Testis (tissue), 3 donors: ENCODE data around the gene SUPT20H. TPM values are rescaled to one million over a fixed set of nuclear protein-coding genes. Genes with fewer than 3 reads are reported as not detected.

ENCODE experiments used
- DNase-seq: peaks from one replicate; pipeline ENCODE4 v3.0.0-alpha.2; 2019
- H3K27ac ChIP-seq, 2 donors: fragments of 200-600 bp; sonication (generic); one replicate each; pipeline ENCODE4 v1.5.1; 2019
- H3K27me3 ChIP-seq: fragments of 200-600 bp; sonication (generic); one replicate; pipeline ENCODE4 v1.5.1; 2019
- H3K36me3 ChIP-seq: fragments of 200-600 bp; sonication (generic); one replicate; pipeline ENCODE4 v1.5.1; 2017; ENCODE audit warnings: low read depth; ENCODE audit errors: missing control alignments
- H3K4me1 ChIP-seq: fragments of 200-600 bp; sonication (generic); one replicate; pipeline ENCODE4 v1.5.1; 2019
- H3K4me3 ChIP-seq, 2 donors: fragments of 200-600 bp; sonication (generic); one replicate each; pipeline ENCODE4 v1.5.1; 2017 to 2019
- H3K9me3 ChIP-seq: fragments of 200-600 bp; sonication (generic); one replicate; pipeline ENCODE4 v1.5.1; 2017
- POLR2A ChIP-seq: fragments of 450-650 bp; IDR thresholded peaks from one replicate; pipeline ENCODE4 v1.6.1; 2017; ENCODE audit warnings: antibody characterized with exemption, mild to moderate bottlenecking, moderate library complexity
- WGBS, 2 donors: methylation state at CpG; one replicate each; pipeline ENCODE4 v1.1.5; 2018; 5-methylcytosine and 5-hydroxymethylcytosine counted together
- intact Hi-C: fragments of 100-400 bp; cut with DNase I; formaldehyde crosslinking; loops from one replicate; pipeline ENCODE4 v1.15.1; 2023; ENCODE audit warnings: low total_unique reads
- polyA plus RNA-seq: library from polyadenylated mRNA; stranded (reverse); fragments of 350-450 nt; fragmentation: Illumina TruSeq; extraction: RNeasy Lipid Tissue Mini Kit (QIAGEN cat#74804); gene quantifications from one replicate; pipeline ENCODE4 v1.2.3, GENCODE V29; 2014; ENCODE audit warnings: low read depth, low replicate concordance; ENCODE audit not compliant: insufficient read depth
- total RNA-seq, 2 donors: library from RNA; depleted of rRNA; stranded (reverse); fragments of >200 nt; gene quantifications; one replicate each; pipeline ENCODE4 v1.2.3, GENCODE V29; 2016
- TF ChIP-seq, protein P1 (sequence below), 3 experiments: fragments of 450-650 bp in 2 of 3; fragments of 200-600 bp in 1 of 3; sonication (generic) in 1 of 3; IDR thresholded peaks; one replicate each; pipeline ENCODE4 v1.5.1; 2016 to 2019; ENCODE audit warnings: antibody characterized with exemption in 3 of 3, mild to moderate bottlenecking in 2 of 3, moderate library complexity in 1 of 3

The SUPT20H gene
- total and polyA plus RNA-seq, 3 donors from 2014 or later: 109 to 176 (median 119) TPM

DNA sequence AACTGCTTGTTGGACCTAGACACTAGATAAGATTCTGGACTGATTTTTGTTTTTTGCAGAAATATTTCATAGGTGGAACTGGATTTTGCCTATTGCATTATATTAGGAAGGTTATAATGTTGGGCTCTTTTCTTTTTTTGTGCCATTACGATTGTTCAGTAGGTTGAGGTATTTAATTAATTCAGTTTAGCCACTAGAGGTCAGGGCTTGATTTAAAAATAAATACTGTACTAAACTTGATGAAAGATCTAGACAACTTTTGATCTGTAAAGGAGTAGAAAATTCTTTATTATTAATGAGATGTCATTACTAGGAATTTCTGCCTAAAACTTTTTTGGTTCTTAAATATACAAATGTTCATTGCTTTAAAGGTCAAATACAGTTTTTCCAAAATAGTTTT is 15.2 kb upstream of the SUPT20H start:
- H3K9me3 ChIP-seq: no peaks in the 10 kb centered on the region
- intact Hi-C loops: no loop called here
- no peak for DNase-seq
- no peak overlapping the region for H3K4me3 ChIP-seq
- H3K36me3 ChIP-seq: no peaks in the 10 kb centered on the region
- H3K27me3 ChIP-seq: no peaks in the 10 kb centered on the region
- H3K4me1 ChIP-seq: no peaks in the 10 kb centered on the region
- H3K27ac ChIP-seq: no peak overlapping the region
- 13 to 16% methylated on average over 1 of the region's 1 CpG for WGBS, 2 donors
- no peak for TF ChIP-seq POLR2A
- TF ChIP-seq, protein P1, sequence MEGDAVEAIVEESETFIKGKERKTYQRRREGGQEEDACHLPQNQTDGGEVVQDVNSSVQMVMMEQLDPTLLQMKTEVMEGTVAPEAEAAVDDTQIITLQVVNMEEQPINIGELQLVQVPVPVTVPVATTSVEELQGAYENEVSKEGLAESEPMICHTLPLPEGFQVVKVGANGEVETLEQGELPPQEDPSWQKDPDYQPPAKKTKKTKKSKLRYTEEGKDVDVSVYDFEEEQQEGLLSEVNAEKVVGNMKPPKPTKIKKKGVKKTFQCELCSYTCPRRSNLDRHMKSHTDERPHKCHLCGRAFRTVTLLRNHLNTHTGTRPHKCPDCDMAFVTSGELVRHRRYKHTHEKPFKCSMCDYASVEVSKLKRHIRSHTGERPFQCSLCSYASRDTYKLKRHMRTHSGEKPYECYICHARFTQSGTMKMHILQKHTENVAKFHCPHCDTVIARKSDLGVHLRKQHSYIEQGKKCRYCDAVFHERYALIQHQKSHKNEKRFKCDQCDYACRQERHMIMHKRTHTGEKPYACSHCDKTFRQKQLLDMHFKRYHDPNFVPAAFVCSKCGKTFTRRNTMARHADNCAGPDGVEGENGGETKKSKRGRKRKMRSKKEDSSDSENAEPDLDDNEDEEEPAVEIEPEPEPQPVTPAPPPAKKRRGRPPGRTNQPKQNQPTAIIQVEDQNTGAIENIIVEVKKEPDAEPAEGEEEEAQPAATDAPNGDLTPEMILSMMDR (IDR thresholded peaks at IDR 0.05): peak in 1 of 3 experiments; percentile 51

DNA sequence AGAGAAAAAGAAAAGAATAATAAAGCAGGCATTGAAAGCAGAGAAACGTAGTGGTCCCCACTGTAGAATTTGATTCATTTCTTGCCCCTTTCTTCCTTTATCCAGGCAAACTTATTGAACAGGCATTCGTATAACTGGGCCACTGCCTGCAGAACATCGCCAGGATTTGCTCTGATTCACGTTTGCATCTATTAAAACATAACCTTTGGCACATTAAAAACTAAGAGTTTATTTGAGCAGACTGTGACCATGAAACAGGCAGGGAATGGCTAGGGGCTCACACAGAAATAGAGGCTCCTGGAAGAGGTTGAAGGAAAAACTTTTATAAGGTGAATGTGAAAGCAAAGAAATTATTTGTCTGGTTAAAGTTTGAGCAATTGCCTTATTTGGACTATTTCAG is 12.5 kb upstream of the SUPT20H start:
- 56 to 62% methylated on average over 4 of the region's 4 CpGs for WGBS, 2 donors
- TF ChIP-seq, protein P1 (IDR thresholded peaks at IDR 0.05): no peak
- no peak for TF ChIP-seq POLR2A
- no peaks in the 10 kb centered on the region for H3K4me1 ChIP-seq
- no peaks in the 10 kb centered on the region for H3K9me3 ChIP-seq
- no peak for DNase-seq
- H3K4me3 ChIP-seq: no peak overlapping the region
- intact Hi-C loops: no loop called here
- no peaks in the 10 kb centered on the region for H3K36me3 ChIP-seq
- H3K27me3 ChIP-seq: no peaks in the 10 kb centered on the region
- H3K27ac ChIP-seq: no peak overlapping the region

DNA sequence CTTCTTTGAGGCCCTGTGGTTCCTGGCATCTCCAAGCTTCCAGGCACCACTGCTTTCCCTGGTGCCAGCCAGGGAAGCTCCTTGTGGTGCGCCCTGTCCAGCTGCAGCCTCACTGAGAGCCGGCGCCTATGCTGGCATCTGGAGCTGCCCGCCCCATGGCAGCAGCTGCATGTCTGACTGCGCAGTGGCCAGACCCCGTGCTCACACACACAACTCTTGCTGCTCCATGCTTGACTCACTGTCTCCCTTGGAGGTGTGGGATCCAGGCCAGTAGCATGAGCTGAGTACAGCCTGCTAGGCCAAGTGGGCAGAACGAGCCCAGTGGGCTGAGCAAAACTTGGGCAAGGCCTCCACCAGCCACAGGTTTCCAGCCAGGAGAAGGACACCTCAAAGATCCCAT is 11.5 kb upstream of the SUPT20H start:
- Histone ChIP-seq H3K27me3 (no peaks in the 10 kb centered on the region), H3K9me3 (no peaks in the 10 kb centered on the region), H3K4me1 (no peaks in the 10 kb centered on the region), H3K4me3 (no peak overlapping the region), H3K36me3 (no peaks in the 10 kb centered on the region), H3K27ac (no peak overlapping the region)
- TF ChIP-seq POLR2A: no peak
- WGBS, 2 donors: 92 to 97% methylated on average over 5 to 7 of the region's 7 CpGs
- intact Hi-C loops: no loop called here
- no peak for DNase-seq

DNA sequence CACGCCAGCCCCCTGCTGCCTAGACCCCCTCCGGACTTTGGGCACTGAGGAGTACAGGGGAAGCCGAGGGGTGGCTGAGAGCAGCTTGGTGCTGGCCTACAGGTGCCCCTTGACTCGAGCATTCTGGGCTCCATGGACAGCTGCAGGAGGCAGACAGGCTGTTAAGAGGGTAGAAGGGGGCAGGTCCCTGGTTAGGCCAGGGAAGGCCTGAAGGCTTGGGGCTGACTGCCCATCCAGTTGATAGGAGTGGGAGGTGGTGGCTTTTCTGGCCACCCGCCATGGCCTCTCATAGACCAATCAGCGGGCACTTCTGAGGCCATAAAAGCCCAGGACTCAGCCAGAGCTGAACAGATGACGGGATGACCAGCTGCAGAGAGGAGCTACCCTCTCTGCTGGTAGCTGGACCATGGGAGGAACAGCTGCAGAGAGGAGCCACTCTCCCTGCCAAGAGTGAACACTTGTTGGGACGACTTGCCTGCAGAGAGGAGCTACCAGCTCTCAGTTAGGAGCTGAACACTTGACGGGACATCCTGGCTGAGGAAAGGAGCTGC is 10.7 kb upstream of the SUPT20H start:
- Histone ChIP-seq H3K9me3 (no peaks in the 10 kb centered on the region), H3K27ac (no peak overlapping the region), H3K4me1 (no peaks in the 10 kb centered on the region), H3K27me3 (no peaks in the 10 kb centered on the region), H3K36me3 (no peaks in the 10 kb centered on the region), H3K4me3 (peak overlapping the region in 1 of 2 donors; percentile 45)
- DNase-seq: no peak
- intact Hi-C loops: no loop called here
- WGBS, 2 donors: 58 to 76% methylated on average over 9 of the region's 9 CpGs
- TF ChIP-seq POLR2A: no peak
- TF ChIP-seq, protein P1 (IDR thresholded peaks at IDR 0.05): no peak

DNA sequence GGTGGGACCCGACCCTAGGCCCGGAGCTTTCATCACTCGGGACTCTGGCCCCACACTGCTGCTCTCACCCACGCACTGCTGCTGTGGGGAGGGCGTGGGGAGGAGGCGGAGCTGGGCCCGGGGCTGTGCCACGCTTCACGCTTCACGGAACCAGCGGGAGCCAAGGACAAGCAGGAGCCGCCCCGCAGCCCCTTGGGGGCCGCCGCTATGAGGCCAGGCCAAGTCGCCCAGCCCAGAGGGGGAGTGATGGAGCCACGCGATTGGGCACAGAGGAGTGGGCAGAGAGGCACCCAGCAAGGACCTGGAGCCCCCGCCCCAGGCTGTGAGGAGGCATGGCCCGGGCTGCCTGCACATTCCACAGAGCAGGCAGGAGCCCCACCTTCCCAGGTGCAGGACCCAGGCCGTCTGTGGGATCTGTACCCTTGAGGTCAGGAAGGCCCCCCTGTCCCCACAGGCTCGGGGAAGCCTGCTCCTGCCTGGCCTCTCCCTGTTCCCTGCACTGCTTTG is 10.2 kb upstream of the SUPT20H start:
- intact Hi-C loops: no loop called here

More for the DNA sequence above, 10.2 kb upstream of the SUPT20H start:
- Histone ChIP-seq H3K27me3 (no peaks in the 10 kb centered on the region), H3K4me1 (no peaks in the 10 kb centered on the region), H3K36me3 (no peaks in the 10 kb centered on the region), H3K9me3 (no peaks in the 10 kb centered on the region), H3K4me3 (peak overlapping the region; percentile 9 to 45), H3K27ac (no peak overlapping the region)
- no peak for DNase-seq
- no peak for TF ChIP-seq POLR2A
- TF ChIP-seq, protein P1 (IDR thresholded peaks at IDR 0.05): no peak
- 82% methylated on average over 22 of the region's 22 CpGs; no CpG with 5 or more reads in 1 of the 2 donors for WGBS, 2 donors
